ENCODE data around the gene BGN. TPM values are rescaled to one million over a fixed set of nuclear protein-coding genes. Genes with fewer than 3 reads are reported as not detected.
A peak's percentile ranks its signal among the peaks of the same experiment; 100 is the strongest.

Gene BGN
- total and polyA plus RNA-seq, 5 donors = 167 to 244 (median 204) TPM

- no peak overlapping the region for H3K4me3 ChIP-seq (ENCODE audit: low read length)
- no peak overlapping the region for H3K27ac ChIP-seq (ENCODE audit: low read length)
- no peaks in the 10 kb centered on the region for H3K4me1 ChIP-seq (ENCODE audit: control insufficient read depth, insufficient read depth, low read length)
- H3K9me3 ChIP-seq (ENCODE audit: control insufficient read depth, low read length) = no peaks in the 10 kb centered on the region
- 87% methylated on average over 11 of the region's 11 CpGs for WGBS
- ATAC-seq (no peak), DNase-seq (no peak)
- no peaks in the 10 kb centered on the region for H3K27me3 ChIP-seq (ENCODE audit: control insufficient read depth, insufficient read depth)
- intact Hi-C loops (cut with DNase I) = no loop called here
Observed at GRCh38 chrX:153537080-153537479, 42.3 kb downstream of the BGN start.

GRCh38 chrX:153537526-153538295 lies 42.9 kb downstream of the BGN start:
- WGBS = 76% methylated on average over 26 of the region's 26 CpGs
- H3K9me3 ChIP-seq (ENCODE audit: control insufficient read depth, low read length) = no peaks in the 10 kb centered on the region
- ATAC-seq = no peak
- intact Hi-C loops (cut with DNase I) = no loop called here
- H3K27ac ChIP-seq (ENCODE audit: low read length) = no peak overlapping the region
- H3K4me3 ChIP-seq (ENCODE audit: low read length) = no peak overlapping the region
- no peak for DNase-seq
- no peaks in the 10 kb centered on the region for H3K4me1 ChIP-seq (ENCODE audit: control insufficient read depth, insufficient read depth, low read length)
- no peaks in the 10 kb centered on the region for H3K27me3 ChIP-seq (ENCODE audit: control insufficient read depth, insufficient read depth)

- Histone ChIP-seq H3K27me3 (ENCODE audit: control insufficient read depth, insufficient read depth) (no peaks in the 10 kb centered on the region), H3K4me3 (ENCODE audit: low read length) (no peak overlapping the region), H3K9me3 (ENCODE audit: control insufficient read depth, low read length) (no peaks in the 10 kb centered on the region), H3K4me1 (ENCODE audit: control insufficient read depth, insufficient read depth, low read length) (no peaks in the 10 kb centered on the region), H3K27ac (ENCODE audit: low read length) (no peak overlapping the region)
- intact Hi-C loops (cut with DNase I) = no loop called here
- ATAC-seq (no peak), DNase-seq (no peak)
- WGBS = 63% methylated on average over 17 of the region's 17 CpGs
Observed at GRCh38 chrX:153538424-153538823, 43.6 kb downstream of the BGN start.

DNA sequence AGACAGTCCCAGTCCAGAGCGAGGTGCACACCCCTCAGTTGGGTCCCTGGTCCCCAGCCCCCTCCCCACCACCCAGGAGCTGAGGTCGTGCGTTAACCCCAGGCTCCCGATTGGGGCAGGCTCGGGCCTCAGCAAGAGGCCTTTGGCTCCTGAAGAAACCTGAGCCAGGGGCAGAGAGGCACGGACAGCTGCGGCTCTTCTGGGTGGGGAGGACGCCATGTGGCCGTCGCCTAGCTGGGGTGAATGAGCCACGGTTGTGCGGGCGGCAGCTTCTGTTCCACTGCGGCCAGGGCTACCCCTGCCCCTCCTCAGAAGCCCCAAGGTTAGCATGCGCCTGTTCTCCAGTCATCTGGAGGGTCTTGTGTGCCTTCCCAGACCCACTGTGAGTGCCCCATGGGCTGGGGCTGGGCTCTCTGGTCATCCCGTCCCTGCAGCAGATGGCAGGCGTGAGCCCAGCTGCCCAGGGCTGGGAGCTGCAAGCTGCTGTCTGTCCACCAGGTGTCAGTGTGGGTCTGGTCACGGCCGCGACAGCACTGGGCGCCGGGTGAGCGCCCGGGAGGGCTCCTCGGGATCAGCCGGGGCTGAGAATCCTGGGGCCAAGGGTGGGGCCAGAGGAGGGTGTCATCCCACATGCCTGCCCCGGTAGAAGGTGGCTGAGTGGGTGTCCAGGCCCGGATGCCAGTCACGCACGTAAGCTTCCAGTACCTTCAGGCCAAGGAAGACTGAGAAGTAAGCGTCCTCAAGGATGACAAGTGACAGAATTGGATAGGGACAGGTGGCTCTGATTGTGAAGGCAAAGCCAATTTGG lies 44.6 kb downstream of the BGN start:
- DNase-seq = peak; percentile 63 to 87 (median 84)
- Histone ChIP-seq H3K4me1 (ENCODE audit: control insufficient read depth, insufficient read depth, low read length) (no peaks in the 10 kb centered on the region), H3K4me3 (ENCODE audit: low read length) (no peak overlapping the region), H3K27me3 (ENCODE audit: control insufficient read depth, insufficient read depth) (no peaks in the 10 kb centered on the region), H3K9me3 (ENCODE audit: control insufficient read depth, low read length) (no peaks in the 10 kb centered on the region), H3K27ac (ENCODE audit: low read length) (no peak overlapping the region)
- WGBS = 31% methylated on average over 31 of the region's 31 CpGs
- ATAC-seq = peak; percentile 79 to 81
- intact Hi-C loops (cut with DNase I) = no loop called here

GRCh38 chrX:153539979-153540358 lies 45.2 kb downstream of the BGN start:
- Histone ChIP-seq H3K4me1 (ENCODE audit: control insufficient read depth, insufficient read depth, low read length) (no peaks in the 10 kb centered on the region), H3K27ac (ENCODE audit: low read length) (no peak overlapping the region), H3K4me3 (ENCODE audit: low read length) (no peak overlapping the region), H3K27me3 (ENCODE audit: control insufficient read depth, insufficient read depth) (no peaks in the 10 kb centered on the region), H3K9me3 (ENCODE audit: control insufficient read depth, low read length) (no peaks in the 10 kb centered on the region)
- ATAC-seq = no peak
- no peak for DNase-seq
- 72% methylated on average over 9 of the region's 9 CpGs for WGBS
- intact Hi-C loops (cut with DNase I) = loop anchor here in 1 of 4 donors (10.0 kb wide), 1 partner anchor 125 kb away; no protein-coding TSS in a partner anchor

DNA sequence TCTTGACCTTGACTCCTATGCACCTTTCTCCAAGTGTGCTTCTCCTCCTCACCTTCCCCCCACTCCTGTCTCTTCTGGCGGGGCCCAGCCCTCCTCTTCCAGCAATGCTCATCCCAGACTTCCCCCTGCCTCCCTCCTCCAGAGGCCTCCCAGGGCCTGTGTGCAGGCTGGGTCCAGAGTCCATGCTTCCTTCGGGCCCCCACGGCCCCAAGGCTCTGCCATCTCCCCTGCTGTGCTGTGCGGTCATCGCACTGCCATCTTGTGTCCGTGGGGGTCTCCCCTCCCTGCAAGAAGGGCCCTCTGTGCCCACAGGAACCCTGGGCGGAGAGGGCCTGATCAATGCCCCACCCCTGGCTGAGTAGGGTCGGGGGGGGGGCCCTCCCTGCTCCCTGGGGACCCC lies 49.9 kb downstream of the BGN start:
- intact Hi-C loops (cut with DNase I) = loop anchor here in 1 of 4 donors (10.0 kb wide), 1 partner anchor 120 kb away; no protein-coding TSS in a partner anchor
- Histone ChIP-seq H3K27me3 (ENCODE audit: control insufficient read depth, insufficient read depth) (no peaks in the 10 kb centered on the region), H3K4me3 (ENCODE audit: low read length) (no peak overlapping the region), H3K27ac (ENCODE audit: low read length) (no peak overlapping the region), H3K9me3 (ENCODE audit: control insufficient read depth, low read length) (no peaks in the 10 kb centered on the region), H3K4me1 (ENCODE audit: control insufficient read depth, insufficient read depth, low read length) (no peaks in the 10 kb centered on the region)
- ATAC-seq (no peak), DNase-seq (no peak)
- 71% methylated on average over 8 of the region's 8 CpGs for WGBS

DNA sequence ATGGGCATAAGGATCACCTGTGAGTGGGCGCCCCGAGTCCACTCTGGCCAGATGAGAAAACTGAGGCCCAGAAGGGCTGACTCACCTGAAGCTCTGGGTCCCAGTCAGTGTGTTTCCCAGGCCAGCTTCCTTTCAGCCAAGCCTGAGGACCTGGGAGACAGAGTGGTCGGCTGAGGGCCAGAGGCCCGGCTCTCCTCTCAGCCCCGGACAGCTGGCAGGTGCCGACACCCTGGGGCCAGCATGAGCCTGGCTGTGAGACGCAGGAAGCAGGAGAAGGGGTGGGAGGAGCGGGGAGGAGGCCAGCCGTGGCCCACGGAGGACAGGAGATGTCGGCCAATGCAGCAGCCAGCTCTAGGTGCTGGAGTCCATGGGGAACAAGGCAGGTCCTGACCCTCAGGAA lies 51.6 kb downstream of the BGN start:
- Histone ChIP-seq H3K4me1 (ENCODE audit: control insufficient read depth, insufficient read depth, low read length) (no peaks in the 10 kb centered on the region), H3K27ac (ENCODE audit: low read length) (no peak overlapping the region), H3K9me3 (ENCODE audit: control insufficient read depth, low read length) (no peaks in the 10 kb centered on the region), H3K27me3 (ENCODE audit: control insufficient read depth, insufficient read depth) (no peaks in the 10 kb centered on the region), H3K4me3 (ENCODE audit: low read length) (no peak overlapping the region)
- DNase-seq (no peak), ATAC-seq (no peak)
- 71% methylated on average over 11 of the region's 11 CpGs for WGBS
- intact Hi-C loops (cut with DNase I) = loop anchor here in 1 of 4 donors (10.0 kb wide), 1 partner anchor 118 kb away; no protein-coding TSS in a partner anchor

DNA sequence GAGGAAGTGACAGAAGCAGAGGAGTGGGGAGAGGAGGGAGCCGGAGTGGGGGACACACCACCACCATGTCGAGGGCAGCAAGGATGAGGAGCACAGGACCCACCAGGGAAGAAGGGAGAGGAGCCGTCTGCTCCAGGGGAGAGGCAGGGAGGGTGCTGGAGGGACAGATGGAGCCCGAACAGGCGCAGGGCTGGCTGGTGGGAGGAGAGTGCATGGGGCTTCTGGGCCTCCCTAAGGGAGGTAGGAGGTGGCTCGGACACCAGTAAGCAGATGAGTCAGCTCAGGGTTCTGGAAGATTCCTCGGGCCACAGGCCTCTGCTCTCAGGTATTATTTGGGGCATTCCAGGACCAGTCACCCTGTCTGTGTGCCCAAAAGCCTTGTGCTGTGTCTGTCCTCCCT lies 52.4 kb downstream of the BGN start:
- WGBS = 67% methylated on average over 7 of the region's 7 CpGs

GRCh38 chrX:153549231-153549630 lies 54.5 kb downstream of the BGN start:
- H3K4me3 ChIP-seq (ENCODE audit: low read length) = no peak overlapping the region
- no peak overlapping the region for H3K27ac ChIP-seq (ENCODE audit: low read length)
- DNase-seq (no peak), ATAC-seq (no peak)
- H3K9me3 ChIP-seq (ENCODE audit: control insufficient read depth, low read length) = no peaks in the 10 kb centered on the region
- H3K4me1 ChIP-seq (ENCODE audit: control insufficient read depth, insufficient read depth, low read length) = no peaks in the 10 kb centered on the region
- no peaks in the 10 kb centered on the region for H3K27me3 ChIP-seq (ENCODE audit: control insufficient read depth, insufficient read depth)
- intact Hi-C loops (cut with DNase I) = loop anchor here in 1 of 4 donors (10.0 kb wide), 1 partner anchor 116 kb away; no protein-coding TSS in a partner anchor
- WGBS = 89% methylated on average over 17 of the region's 17 CpGs

More for the DNA sequence above, 52.4 kb downstream of the BGN start:
- no peaks in the 10 kb centered on the region for H3K27me3 ChIP-seq (ENCODE audit: control insufficient read depth, insufficient read depth)
- H3K9me3 ChIP-seq (ENCODE audit: control insufficient read depth, low read length) = no peaks in the 10 kb centered on the region
- ATAC-seq (no peak), DNase-seq (no peak)
- H3K4me1 ChIP-seq (ENCODE audit: control insufficient read depth, insufficient read depth, low read length) = no peaks in the 10 kb centered on the region
- H3K27ac ChIP-seq (ENCODE audit: low read length) = no peak overlapping the region
- no peak overlapping the region for H3K4me3 ChIP-seq (ENCODE audit: low read length)
- intact Hi-C loops (cut with DNase I) = loop anchor here in 1 of 4 donors (10.0 kb wide), 1 partner anchor 118 kb away; no protein-coding TSS in a partner anchor

GRCh38 chrX:153549807-153550206 lies 55.0 kb downstream of the BGN start:
- ATAC-seq (no peak), DNase-seq (no peak)
- no peaks in the 10 kb centered on the region for H3K27me3 ChIP-seq (ENCODE audit: control insufficient read depth, insufficient read depth)
- no peaks in the 10 kb centered on the region for H3K4me1 ChIP-seq (ENCODE audit: control insufficient read depth, insufficient read depth, low read length)
- no peak overlapping the region for H3K27ac ChIP-seq (ENCODE audit: low read length)
- no peak overlapping the region for H3K4me3 ChIP-seq (ENCODE audit: low read length)
- WGBS = 81% methylated on average over 16 of the region's 16 CpGs
- H3K9me3 ChIP-seq (ENCODE audit: control insufficient read depth, low read length) = no peaks in the 10 kb centered on the region
- intact Hi-C loops (cut with DNase I) = loop anchor here (5.0 to 10.0 kb wide), 3 partner anchors 95 to 117 kb away; partner anchors contain the start of gene DUSP9 (in 1 of the 4)

DNA sequence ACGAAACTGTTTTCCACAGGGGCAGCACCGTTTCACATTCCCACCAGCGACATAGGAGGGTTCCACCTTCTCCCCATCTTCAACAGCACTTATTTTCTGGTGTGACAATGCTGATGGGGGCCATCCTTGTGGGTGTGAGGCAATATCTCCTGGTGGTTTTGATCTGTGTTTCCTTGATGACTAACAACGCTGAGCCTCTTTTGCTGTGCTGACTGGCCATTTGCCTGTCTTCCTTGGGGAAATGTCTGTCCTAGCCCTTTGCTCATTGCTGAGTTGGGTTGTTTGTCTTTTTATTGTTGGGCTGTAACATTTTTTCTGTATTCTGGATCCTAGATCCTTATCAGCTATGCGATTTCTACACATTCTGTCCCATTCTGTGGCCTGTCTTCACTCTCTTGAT lies 56.4 kb downstream of the BGN start:
- Histone ChIP-seq H3K4me3 (ENCODE audit: low read length) (no peak overlapping the region), H3K27ac (ENCODE audit: low read length) (no peak overlapping the region), H3K9me3 (ENCODE audit: control insufficient read depth, low read length) (no peaks in the 10 kb centered on the region), H3K4me1 (ENCODE audit: control insufficient read depth, insufficient read depth, low read length) (no peaks in the 10 kb centered on the region), H3K27me3 (ENCODE audit: control insufficient read depth, insufficient read depth) (no peaks in the 10 kb centered on the region)
- 87% methylated on average over 5 of the region's 5 CpGs for WGBS
- no peak for DNase-seq
- intact Hi-C loops (cut with DNase I) = loop anchor here (5.0 to 10.0 kb wide), 3 partner anchors 94 to 116 kb away; partner anchors contain the start of gene DUSP9 (in 1 of the 4)
- ATAC-seq = no peak
